ENCODE measurements around the gene TRMT2A.

The TRMT2A gene

GRCh38 chr22:20149257-20150250 lies 32.5 kb upstream of the TRMT2A start:
- no peak for DNase-seq

GRCh38 chr22:20148414-20148813 lies 31.4 kb upstream of the TRMT2A start:
- no peak for DNase-seq

GRCh38 chr22:20147237-20147988 lies 30.4 kb upstream of the TRMT2A start:
- DNase-seq: no peak

GRCh38 chr22:20146777-20147176 lies 29.8 kb upstream of the TRMT2A start:
- no peak for DNase-seq

GRCh38 chr22:20145832-20146223 lies 28.8 kb upstream of the TRMT2A start:
- no peak for DNase-seq

GRCh38 chr22:20145206-20145831 lies 28.3 kb upstream of the TRMT2A start:
- no peak for DNase-seq

GRCh38 chr22:20143883-20144665 lies 27.0 kb upstream of the TRMT2A start:
- DNase-seq: no peak

GRCh38 chr22:20142711-20143621 lies 25.9 kb upstream of the TRMT2A start:
- DNase-seq: no peak

- DNase-seq: no peak
Measured at GRCh38 chr22:20141186-20142077, 24.4 kb upstream of the TRMT2A start.

- no peak for DNase-seq
Measured at GRCh38 chr22:20140521-20140964, 23.5 kb upstream of the TRMT2A start.

- DNase-seq: no peak
Measured at GRCh38 chr22:20140107-20140445, 23.1 kb upstream of the TRMT2A start.

GRCh38 chr22:20139391-20140106 lies 22.5 kb upstream of the TRMT2A start:
- no peak for DNase-seq

GRCh38 chr22:20138868-20139267 lies 21.8 kb upstream of the TRMT2A start:
- no peak for DNase-seq

- DNase-seq: no peak
Measured at GRCh38 chr22:20138417-20138738, 21.4 kb upstream of the TRMT2A start.

GRCh38 chr22:20137671-20138416 lies 20.8 kb upstream of the TRMT2A start:
- no peak for DNase-seq

GRCh38 chr22:20137113-20137512 lies 20.1 kb upstream of the TRMT2A start:
- DNase-seq: no peak

- DNase-seq: no peak
Measured at GRCh38 chr22:20136603-20136873, 19.5 kb upstream of the TRMT2A start.

GRCh38 chr22:20135806-20136602 lies 19.0 kb upstream of the TRMT2A start:
- no peak for DNase-seq

- DNase-seq: no peak
Measured at GRCh38 chr22:20135265-20135664, 18.2 kb upstream of the TRMT2A start.
